GM19023 (cell line): ENCODE data around the gene UPB1.

ENCODE experiments used
- ATAC-seq: cut with Tn5 transposase; IDR thresholded peaks from one replicate; pipeline ENCODE4 v1.9.1; 2021; ENCODE audit warnings: mild to moderate bottlenecking, moderate library complexity; ENCODE audit not compliant: unreplicated experiment

UPB1 gene

GRCh38 chr22:24503137-24503842 lies 8.2 kb downstream of the UPB1 start:
- no peak for ATAC-seq

DNA sequence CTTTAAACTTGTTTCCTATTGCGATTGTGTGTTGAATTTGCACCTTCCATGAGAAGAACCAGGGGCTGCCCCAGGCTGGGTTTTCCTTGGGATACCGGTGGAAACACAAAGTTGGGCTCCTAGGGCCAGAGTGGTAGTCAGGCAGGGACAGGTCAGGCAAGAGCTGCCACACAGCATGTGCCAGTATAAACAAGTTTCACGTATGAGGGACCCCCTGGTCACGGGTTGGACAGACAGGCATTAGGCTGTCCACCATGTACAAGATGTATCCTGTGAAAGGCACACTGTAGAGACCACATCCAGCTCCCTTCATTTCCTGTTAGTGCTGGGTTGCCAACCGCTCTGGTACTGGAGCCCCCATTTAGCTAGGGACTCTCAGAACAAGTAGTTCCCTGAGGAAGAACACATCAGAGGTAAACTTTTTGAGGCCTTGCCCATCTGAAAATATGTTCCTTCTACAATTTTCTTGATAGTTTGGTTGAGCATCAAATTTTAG lies 8.8 kb downstream of the UPB1 start:
- ATAC-seq: no peak

GRCh38 chr22:24504540-24504939 lies 9.4 kb downstream of the UPB1 start:
- ATAC-seq: no peak

GRCh38 chr22:24504956-24505736 lies 10.0 kb downstream of the UPB1 start:
- no peak for ATAC-seq

DNA sequence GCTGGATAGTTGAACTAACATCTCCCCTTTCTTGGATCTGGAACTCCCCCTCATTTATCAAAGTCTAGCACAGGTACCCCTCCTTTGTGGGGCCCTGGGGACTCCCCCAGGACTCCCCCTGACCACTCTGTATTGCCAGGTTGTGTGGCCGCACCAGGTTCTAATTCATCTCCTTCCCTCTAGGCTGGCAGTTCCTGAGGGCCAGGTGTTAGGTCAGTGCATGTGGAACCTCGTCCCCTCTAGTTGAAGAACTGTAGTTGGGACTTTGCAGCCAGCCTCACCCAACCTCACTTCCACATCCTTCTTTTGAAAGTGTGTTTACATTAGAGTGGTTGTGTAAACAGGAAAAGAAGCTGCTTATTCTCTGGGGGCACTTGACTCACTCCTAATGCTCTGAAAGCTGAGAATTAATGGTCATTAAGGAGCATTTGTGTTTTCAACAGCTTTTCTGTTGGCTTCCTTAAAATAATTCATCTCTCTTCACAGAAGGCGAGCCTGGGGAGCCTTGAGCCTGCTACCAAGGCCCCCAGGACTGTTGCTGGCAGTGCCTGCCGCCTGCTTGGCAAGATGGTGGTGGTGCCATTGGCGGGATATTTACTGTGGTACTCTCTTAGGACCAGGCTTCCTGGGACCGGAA lies 11.8 kb downstream of the UPB1 start:
- no peak for ATAC-seq

- ATAC-seq: no peak
Measured at GRCh38 chr22:24507716-24508115, 12.6 kb downstream of the UPB1 start.

- ATAC-seq: no peak
Measured at GRCh38 chr22:24510637-24511625, 15.8 kb downstream of the UPB1 start.

GRCh38 chr22:24512043-24512442 lies 16.9 kb downstream of the UPB1 start:
- no peak for ATAC-seq

DNA sequence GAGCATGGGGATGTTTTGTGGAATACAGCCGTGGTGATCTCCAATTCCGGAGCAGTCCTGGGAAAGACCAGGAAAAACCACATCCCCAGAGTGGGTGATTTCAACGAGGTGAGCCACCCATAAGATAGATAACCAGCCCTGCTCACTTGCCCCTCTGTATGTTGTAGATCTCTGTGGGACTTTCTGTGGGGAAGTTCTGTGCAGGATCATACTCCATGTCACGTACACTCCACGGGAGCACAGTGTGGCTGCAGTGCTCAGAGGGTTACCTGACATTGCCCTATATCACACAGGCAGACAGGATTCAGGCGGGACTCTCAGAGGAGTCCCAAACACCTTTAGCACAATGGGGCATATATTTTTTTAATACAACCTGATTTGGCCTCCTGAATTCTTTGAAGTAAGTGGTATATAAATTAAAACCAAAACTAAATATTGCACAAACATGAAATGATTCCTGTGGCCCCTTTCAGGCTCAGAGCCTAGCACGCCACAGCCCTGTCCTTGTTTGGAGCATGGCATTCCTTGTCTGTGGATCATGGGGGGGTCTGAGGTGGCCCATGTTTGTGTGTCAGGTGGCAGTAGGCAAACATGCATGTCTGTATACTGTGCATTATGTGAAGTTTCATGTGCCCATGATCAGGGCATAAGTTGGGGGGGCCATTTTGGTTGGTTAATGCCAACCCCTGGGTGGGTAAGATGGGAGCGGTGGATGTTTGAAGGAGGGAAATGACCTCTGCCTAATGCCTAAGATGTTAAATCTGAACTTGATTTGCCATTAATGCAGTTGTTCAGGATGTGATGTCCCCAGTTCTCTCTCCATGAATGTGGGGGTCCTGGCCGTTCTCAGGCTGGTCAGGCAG lies 18.5 kb downstream of the UPB1 start:
- ATAC-seq: no peak

DNA sequence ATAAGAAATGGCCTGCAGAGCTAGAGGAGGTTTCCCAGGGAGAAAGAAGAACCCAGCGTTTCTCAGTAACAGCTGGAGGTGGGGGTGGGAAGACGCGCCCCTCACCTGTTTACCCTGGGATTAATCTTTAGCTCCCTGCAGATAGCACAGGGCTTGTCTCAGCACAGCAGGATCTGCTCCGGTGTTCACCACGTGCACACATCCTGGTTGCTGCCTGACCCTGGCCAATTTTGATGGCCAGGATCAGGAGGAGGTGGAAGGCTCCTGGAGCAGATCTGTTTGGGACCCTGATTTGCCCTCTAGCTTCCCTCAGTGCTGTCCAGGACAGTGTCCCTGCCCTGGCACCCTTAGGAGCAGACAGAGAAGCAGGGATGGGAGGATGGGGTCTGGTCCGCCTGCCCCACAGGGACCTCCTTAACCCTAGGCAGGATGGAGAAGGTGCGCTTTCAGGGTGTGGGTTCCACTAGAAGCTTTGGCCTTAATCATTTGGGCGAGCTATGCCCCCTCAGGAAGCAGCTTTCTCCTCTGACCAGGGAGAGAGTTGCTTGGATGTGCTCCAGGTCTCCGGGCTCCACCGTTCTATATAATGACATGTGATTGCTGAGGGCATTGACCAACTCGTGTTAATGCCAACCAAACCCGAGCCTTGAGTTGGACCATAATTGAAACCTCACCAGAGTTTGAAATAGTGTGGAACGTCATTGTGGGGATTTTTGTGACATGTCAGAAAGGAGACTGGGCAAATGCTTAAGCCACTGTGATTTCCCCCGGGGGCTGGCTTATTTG lies 19.3 kb downstream of the UPB1 start:
- ATAC-seq: no peak

DNA sequence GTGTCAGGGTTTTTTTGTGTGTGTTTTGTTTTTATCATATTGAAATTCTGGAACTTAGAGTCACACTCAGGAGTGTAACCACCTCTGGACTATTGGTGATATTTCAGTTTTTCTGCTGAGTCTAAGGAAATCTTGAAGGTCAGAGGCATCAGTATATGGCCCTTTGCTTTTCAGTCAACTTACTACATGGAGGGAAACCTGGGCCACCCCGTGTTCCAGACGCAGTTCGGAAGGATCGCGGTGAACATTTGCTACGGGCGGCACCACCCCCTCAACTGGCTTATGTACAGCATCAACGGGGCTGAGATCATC lies 19.9 kb downstream of the UPB1 start:
- ATAC-seq: no peak

- ATAC-seq: no peak
Measured at GRCh38 chr22:24516301-24516737, 21.2 kb downstream of the UPB1 start.

- no peak for ATAC-seq
Measured at GRCh38 chr22:24517446-24517845, 22.3 kb downstream of the UPB1 start.

- no peak for ATAC-seq
Measured at GRCh38 chr22:24518228-24518627, 23.1 kb downstream of the UPB1 start.

GRCh38 chr22:24518771-24519485 lies 23.8 kb downstream of the UPB1 start:
- ATAC-seq: no peak

- no peak for ATAC-seq
Measured at GRCh38 chr22:24519496-24519895, 24.4 kb downstream of the UPB1 start.

DNA sequence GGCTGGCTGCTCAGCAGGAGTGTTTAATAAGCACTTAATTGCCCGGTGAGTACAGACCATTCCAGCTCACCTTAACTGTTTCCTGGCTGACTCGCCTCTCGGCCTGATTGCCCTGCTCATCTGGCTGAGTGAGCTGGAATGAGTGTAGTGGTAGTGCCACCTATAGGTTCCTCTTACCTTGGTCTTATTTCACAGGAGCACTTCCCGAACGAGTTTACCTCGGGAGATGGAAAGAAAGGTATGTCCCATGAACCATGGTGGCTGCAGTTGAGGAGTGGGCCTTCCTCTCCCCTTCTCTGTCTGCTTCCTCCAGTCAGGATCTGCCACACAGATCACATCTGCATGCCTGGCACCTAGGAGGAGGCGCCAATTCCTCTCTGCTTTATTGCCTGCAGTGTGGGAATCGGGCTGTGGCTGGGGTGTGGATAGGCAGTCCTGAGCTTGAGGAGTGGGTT lies 26.7 kb downstream of the UPB1 start:
- ATAC-seq: no peak

DNA sequence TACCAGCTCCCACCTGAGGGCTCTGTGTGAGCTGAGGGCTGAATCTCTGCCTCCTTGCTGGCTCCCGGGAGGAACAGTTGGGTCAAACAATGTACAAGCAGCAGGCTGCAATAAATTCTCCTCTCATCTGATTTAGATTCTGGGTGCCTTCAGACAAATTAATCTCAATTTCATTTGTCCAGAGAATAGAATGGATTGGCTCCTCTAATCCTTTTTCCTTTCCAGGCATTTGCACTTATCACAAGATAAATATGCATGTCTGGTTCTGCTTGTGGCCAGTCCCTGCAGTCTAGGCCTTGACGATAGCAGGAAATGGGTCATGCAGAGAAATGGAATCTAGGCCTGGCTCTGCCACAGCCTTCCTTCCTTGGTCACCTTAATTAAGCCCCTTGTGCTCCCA lies 28.7 kb downstream of the UPB1 start:
- ATAC-seq: no peak
